Colonic mucosa (tissue), 4 donors: ENCODE measurements around the gene QSER1. TPM values are rescaled to one million over a fixed set of nuclear protein-coding genes. Genes with fewer than 3 reads are reported as not detected.
A peak's percentile ranks its signal among the peaks of the same experiment; 100 is the strongest.

ENCODE experiments used
- DNase-seq: peaks from one replicate; pipeline ENCODE4 v3.0.0-alpha.2; 2020
- H3K27ac ChIP-seq: fragments of 200-600 bp; one replicate; pipeline ENCODE4 v1.8.0; 2021
- H3K27me3 ChIP-seq: fragments of 200-600 bp; one replicate; pipeline ENCODE4 v1.8.0; 2021
- H3K36me3 ChIP-seq: fragments of 200-600 bp; one replicate; pipeline ENCODE4 v1.8.0; 2021
- H3K4me1 ChIP-seq: fragments of 200-600 bp; one replicate; pipeline ENCODE4 v1.8.0; 2021; ENCODE audit warnings: mild to moderate bottlenecking
- H3K4me3 ChIP-seq: fragments of 200-600 bp; one replicate; pipeline ENCODE4 v1.8.0; 2021
- H3K9ac ChIP-seq, 2 donors: one replicate each; pipeline ENCODE4 v1.7.0; 2013; ENCODE audit warnings: control low read depth in 2 of 2, low read depth in 2 of 2, low read length in 2 of 2
- H3K9me3 ChIP-seq: fragments of 200-600 bp; one replicate; pipeline ENCODE4 v1.8.0; 2021
- CTCF ChIP-seq: fragments of 200-600 bp; IDR thresholded peaks from one replicate; pipeline ENCODE4 v1.8.0; 2022; ENCODE audit warnings: antibody characterized with exemption, mild to moderate bottlenecking
- intact Hi-C: fragments of 100-400 bp; cut with DNase I; formaldehyde crosslinking; loops from one replicate; pipeline ENCODE4 v1.14.1; 2022
- total RNA-seq, 2 donors: library from RNA; stranded (reverse); fragmentation: NEBNext Ultra II Directional in 1 of 2; extraction: Animal tissue kit (Norgen Biotek cat#: 25700) in 1 of 2; gene quantifications; one replicate each; pipeline ENCODE4 v1.2.1, GENCODE V29; 2021
- donor health status: healthy.
- donor health status: DM: no; HTN: no; CAD: no.
- donor health status: DM: no; HTN: no; CAD: no.

The QSER1 gene
- total RNA-seq, 2 donors from 2014 or later, result 25.3 to 25.9 TPM

DNA sequence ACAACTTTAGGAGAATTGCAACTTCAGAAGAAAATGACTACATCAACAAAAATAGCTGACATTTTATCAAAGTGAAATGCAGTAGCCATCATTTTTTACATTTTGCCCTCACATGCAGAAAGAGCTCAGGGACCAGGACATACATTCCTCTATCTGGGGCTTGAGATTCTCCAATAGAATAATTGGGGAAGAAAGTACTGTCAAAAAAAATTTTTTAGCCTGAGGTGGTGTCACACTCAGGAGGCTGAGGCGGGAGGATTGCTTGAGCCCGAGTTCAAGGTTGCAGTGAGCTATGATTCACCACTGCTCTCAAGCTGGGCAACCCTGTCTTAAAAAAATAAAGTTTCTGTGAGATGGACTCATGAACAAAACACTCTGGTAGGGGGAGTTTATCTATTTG, 90.9 kb downstream of the QSER1 start:
- intact Hi-C loops, result no loop called here
- Histone ChIP-seq H3K4me3 (no peak overlapping the region), H3K36me3 (no peaks in the 10 kb centered on the region), H3K27ac (no peak overlapping the region), H3K27me3 (no peaks in the 10 kb centered on the region), H3K4me1 (peaks cover 5% of the 10 kb centered on the region), H3K9me3 (no peaks in the 10 kb centered on the region), H3K9ac (no peak overlapping the region)
- DNase-seq, result no peak
- TF ChIP-seq CTCF, result no peak

DNA sequence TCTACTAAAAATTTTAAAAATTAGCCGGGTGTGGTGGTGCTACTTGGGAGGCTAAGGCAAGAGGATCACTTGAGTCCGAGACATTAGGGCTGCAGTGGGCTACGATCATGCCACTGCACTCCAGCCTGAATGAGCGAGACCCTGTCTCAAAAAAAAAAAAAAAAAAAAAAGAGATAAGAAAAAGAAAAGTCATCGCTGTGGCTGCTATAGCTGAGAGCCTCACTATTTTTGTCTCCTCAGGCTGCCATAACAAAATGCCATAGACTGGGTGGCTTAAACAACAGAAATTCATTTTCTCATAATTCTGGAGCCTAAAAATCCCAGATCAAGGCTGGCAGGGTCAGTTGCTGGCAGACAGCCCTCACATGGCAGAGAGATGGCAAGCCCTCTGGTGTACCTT, 93.0 kb downstream of the QSER1 start:
- H3K9ac ChIP-seq, result no peak overlapping the region
- H3K27me3 ChIP-seq, result no peaks in the 10 kb centered on the region
- H3K4me1 ChIP-seq, result peaks cover 5% of the 10 kb centered on the region
- H3K27ac ChIP-seq, result no peak overlapping the region
- H3K4me3 ChIP-seq, result no peak overlapping the region
- no peaks in the 10 kb centered on the region for H3K36me3 ChIP-seq
- intact Hi-C loops, result no loop called here
- TF ChIP-seq CTCF, result no peak
- no peak for DNase-seq
- H3K9me3 ChIP-seq, result no peaks in the 10 kb centered on the region

GRCh38 chr11:32987851-32988250, 95.2 kb downstream of the QSER1 start:
- Histone ChIP-seq H3K36me3 (no peaks in the 10 kb centered on the region), H3K4me3 (no peak overlapping the region), H3K9me3 (no peaks in the 10 kb centered on the region), H3K27ac (no peak overlapping the region), H3K9ac (no peak overlapping the region), H3K27me3 (no peaks in the 10 kb centered on the region), H3K4me1 (peaks cover 5% of the 10 kb centered on the region)
- peak; percentile 49 for DNase-seq
- intact Hi-C loops, result no loop called here
- no peak for TF ChIP-seq CTCF

GRCh38 chr11:32990481-32990880, 97.9 kb downstream of the QSER1 start:
- Histone ChIP-seq H3K4me3 (no peak overlapping the region), H3K27me3 (no peaks in the 10 kb centered on the region), H3K27ac (no peak overlapping the region), H3K36me3 (no peaks in the 10 kb centered on the region), H3K9ac (no peak overlapping the region), H3K9me3 (no peaks in the 10 kb centered on the region), H3K4me1 (peaks cover 5% of the 10 kb centered on the region)
- no peak for TF ChIP-seq CTCF
- DNase-seq, result no peak
- intact Hi-C loops, result no loop called here

DNA sequence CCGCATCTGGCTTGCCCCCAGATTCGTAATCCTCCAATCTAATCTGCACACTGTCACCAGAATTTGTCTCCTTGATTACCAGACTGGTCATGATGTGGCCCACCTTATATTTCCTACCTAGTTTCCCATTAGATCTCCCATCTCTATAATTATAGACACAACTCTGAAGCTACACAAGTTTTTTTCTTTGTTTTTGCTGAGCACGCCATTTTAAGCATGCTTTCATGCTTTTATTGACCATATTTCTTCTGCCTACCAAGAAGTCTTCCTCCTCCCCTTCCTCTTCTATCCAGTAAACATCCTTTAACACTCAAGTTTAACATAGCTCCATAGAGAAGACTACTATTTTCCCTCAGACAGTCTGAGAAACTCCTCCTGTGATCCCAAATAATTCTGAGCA, 98.8 kb downstream of the QSER1 start:
- Histone ChIP-seq H3K9me3 (no peaks in the 10 kb centered on the region), H3K4me3 (no peak overlapping the region), H3K27me3 (no peaks in the 10 kb centered on the region), H3K27ac (no peak overlapping the region), H3K4me1 (peaks cover 5% of the 10 kb centered on the region), H3K36me3 (no peaks in the 10 kb centered on the region), H3K9ac (no peak overlapping the region)
- intact Hi-C loops, result no loop called here
- no peak for TF ChIP-seq CTCF
- no peak for DNase-seq

- Histone ChIP-seq H3K4me3 (no peak overlapping the region), H3K36me3 (no peaks in the 10 kb centered on the region), H3K27ac (no peak overlapping the region), H3K4me1 (peaks cover 5% of the 10 kb centered on the region), H3K9ac (no peak overlapping the region), H3K9me3 (no peaks in the 10 kb centered on the region), H3K27me3 (no peaks in the 10 kb centered on the region)
- no peak for DNase-seq
- no peak for TF ChIP-seq CTCF
- intact Hi-C loops, result no loop called here
These were observed 99.3 kb downstream of the QSER1 start for GRCh38 chr11:32991898-32992297.
